Keratinocyte (primary cell): ENCODE data around the gene NTMT1.

ENCODE experiments used
- EZH2 ChIP-seq: IDR thresholded peaks from one replicate; pipeline ENCODE4 v1.6.1; 2012; ENCODE audit warnings: inconsistent platforms, mild to moderate bottlenecking, low read length, moderate library complexity
- TF ChIP-seq, protein P1 (sequence below), 3 experiments: IDR thresholded peaks in 1 of 3; conservative IDR thresholded peaks in 1 of 3; optimal IDR thresholded peaks in 1 of 3; 2 replicates in 2 of 3; 3 replicates in 1 of 3; pipeline versions ENCODE3 to v1.5.1; 2011; ENCODE audit warnings: low read length in 3 of 3, mild to moderate bottlenecking in 3 of 3, moderate library complexity in 2 of 3, control low read depth in 1 of 3, inconsistent platforms in 1 of 3; ENCODE audit not compliant: insufficient read depth in 2 of 3; ENCODE audit errors: extremely low read depth in 1 of 3

DNA sequence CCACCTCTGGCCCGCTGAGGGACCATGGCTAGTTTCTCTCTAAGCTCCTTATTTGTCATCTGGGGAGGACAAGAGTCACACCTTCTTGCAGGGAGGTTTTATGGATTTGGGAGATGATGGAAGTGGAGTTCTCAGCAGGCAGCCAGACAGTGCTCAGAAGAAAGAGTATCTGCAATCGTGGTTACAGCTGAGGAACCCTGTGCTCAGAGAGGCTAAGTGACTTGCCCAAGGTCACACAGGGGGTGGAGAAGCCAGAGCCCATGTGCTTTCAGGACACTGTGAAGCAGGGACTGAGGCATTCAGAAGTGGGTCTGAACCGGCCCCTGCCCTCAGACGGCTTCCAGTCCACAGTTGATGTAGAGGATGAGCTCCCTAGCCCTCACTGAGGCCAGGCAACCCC, 50.3 kb downstream of the NTMT1 start:
- no peak for TF ChIP-seq EZH2
- TF ChIP-seq, protein P1, sequence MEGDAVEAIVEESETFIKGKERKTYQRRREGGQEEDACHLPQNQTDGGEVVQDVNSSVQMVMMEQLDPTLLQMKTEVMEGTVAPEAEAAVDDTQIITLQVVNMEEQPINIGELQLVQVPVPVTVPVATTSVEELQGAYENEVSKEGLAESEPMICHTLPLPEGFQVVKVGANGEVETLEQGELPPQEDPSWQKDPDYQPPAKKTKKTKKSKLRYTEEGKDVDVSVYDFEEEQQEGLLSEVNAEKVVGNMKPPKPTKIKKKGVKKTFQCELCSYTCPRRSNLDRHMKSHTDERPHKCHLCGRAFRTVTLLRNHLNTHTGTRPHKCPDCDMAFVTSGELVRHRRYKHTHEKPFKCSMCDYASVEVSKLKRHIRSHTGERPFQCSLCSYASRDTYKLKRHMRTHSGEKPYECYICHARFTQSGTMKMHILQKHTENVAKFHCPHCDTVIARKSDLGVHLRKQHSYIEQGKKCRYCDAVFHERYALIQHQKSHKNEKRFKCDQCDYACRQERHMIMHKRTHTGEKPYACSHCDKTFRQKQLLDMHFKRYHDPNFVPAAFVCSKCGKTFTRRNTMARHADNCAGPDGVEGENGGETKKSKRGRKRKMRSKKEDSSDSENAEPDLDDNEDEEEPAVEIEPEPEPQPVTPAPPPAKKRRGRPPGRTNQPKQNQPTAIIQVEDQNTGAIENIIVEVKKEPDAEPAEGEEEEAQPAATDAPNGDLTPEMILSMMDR (optimal IDR thresholded peaks at IDR 0.05 in 1 of 3, IDR thresholded peaks at IDR 0.05 in 1 of 3, conservative IDR thresholded peaks at IDR 0.05 in 1 of 3; ENCODE audit: extremely low read depth in 1 of 3, insufficient read depth in 2 of 3, low read length in 3 of 3), result no peak
